Measurements from ENCODE around the gene OR2T35.

Gene OR2T35

GRCh38 chr1:248631354-248632008 is 13.6 kb downstream of the OR2T35 start:
- Histone ChIP-seq H2BK12ac (ENCODE audit: low read length in 2 of 2) (no peak overlapping the region), H3K4me1 (ENCODE audit: control insufficient read depth, insufficient read depth, low read depth, low read length) (peaks cover 1% of the 10 kb centered on the region), H2BK120ac (ENCODE audit: low read depth, low read length) (no peak overlapping the region), H3K27me3 (ENCODE audit: control insufficient read depth in 1 of 2, insufficient read depth in 1 of 2, low read length in 2 of 2) (no peaks in the 10 kb centered on the region), H4K8ac (ENCODE audit: low read length) (no peak overlapping the region), H3K14ac (ENCODE audit: low read length in 2 of 2) (no peak overlapping the region), H3K9ac (ENCODE audit: low read length) (no peak overlapping the region), H2BK5ac (ENCODE audit: low read depth, low read length, poor library complexity, severe bottlenecking) (no peak overlapping the region), H3K36me3 (ENCODE audit: control insufficient read depth in 1 of 2, insufficient read depth in 2 of 2, low read depth in 1 of 2, low read length in 2 of 2) (no peaks in the 10 kb centered on the region), H2AFZ (ENCODE audit: low read depth, low read length) (no peak overlapping the region), H3K4ac (ENCODE audit: low read depth in 1 of 2, low read length in 2 of 2) (no peak overlapping the region), H3K9me3 (ENCODE audit: control insufficient read depth, low read length) (no peaks in the 10 kb centered on the region), H3K18ac (ENCODE audit: low read depth in 1 of 2, low read length in 2 of 2) (no peak overlapping the region), H3K27ac (ENCODE audit: low read length, poor library complexity, severe bottlenecking) (no peak overlapping the region), H3K4me3 (ENCODE audit: insufficient read depth in 1 of 2, low read depth in 1 of 2, low read length in 2 of 2) (no peak overlapping the region), H3K4me2 (ENCODE audit: low read length, poor library complexity, severe bottlenecking) (no peak overlapping the region), H2BK15ac (ENCODE audit: low read depth, poor library complexity, severe bottlenecking) (no peak overlapping the region), H3K23ac (ENCODE audit: low read length in 2 of 2) (no peak overlapping the region), H4K91ac (ENCODE audit: low read length) (no peak overlapping the region), H3K79me1 (replicated peaks; ENCODE audit: low read length, poor library complexity, severe bottlenecking) (no peaks in the 10 kb centered on the region), H2AK5ac (ENCODE audit: low read length, severe bottlenecking) (no peak overlapping the region)
- 80% methylated on average over 5 of the region's 7 CpGs for WGBS
- no peak for DNase-seq

- Histone ChIP-seq H2AFZ (ENCODE audit: low read depth, low read length) (no peak overlapping the region), H3K36me3 (ENCODE audit: control insufficient read depth in 1 of 2, insufficient read depth in 2 of 2, low read depth in 1 of 2, low read length in 2 of 2) (no peaks in the 10 kb centered on the region), H3K4ac (ENCODE audit: low read depth in 1 of 2, low read length in 2 of 2) (no peak overlapping the region), H2AK5ac (ENCODE audit: low read length, severe bottlenecking) (no peak overlapping the region), H3K23ac (ENCODE audit: low read length in 2 of 2) (no peak overlapping the region), H3K79me1 (replicated peaks; ENCODE audit: low read length, poor library complexity, severe bottlenecking) (no peaks in the 10 kb centered on the region), H3K4me2 (ENCODE audit: low read length, poor library complexity, severe bottlenecking) (no peak overlapping the region), H3K27ac (ENCODE audit: low read length, poor library complexity, severe bottlenecking) (no peak overlapping the region), H3K27me3 (ENCODE audit: control insufficient read depth in 1 of 2, insufficient read depth in 1 of 2, low read length in 2 of 2) (no peaks in the 10 kb centered on the region), H2BK12ac (ENCODE audit: low read length in 2 of 2) (no peak overlapping the region), H2BK120ac (ENCODE audit: low read depth, low read length) (no peak overlapping the region), H3K4me3 (ENCODE audit: insufficient read depth in 1 of 2, low read depth in 1 of 2, low read length in 2 of 2) (no peak overlapping the region), H3K14ac (ENCODE audit: low read length in 2 of 2) (no peak overlapping the region), H4K91ac (ENCODE audit: low read length) (no peak overlapping the region), H3K4me1 (ENCODE audit: control insufficient read depth, insufficient read depth, low read depth, low read length) (peaks cover 1% of the 10 kb centered on the region), H3K9me3 (ENCODE audit: control insufficient read depth, low read length) (no peaks in the 10 kb centered on the region), H2BK15ac (ENCODE audit: low read depth, poor library complexity, severe bottlenecking) (no peak overlapping the region), H3K18ac (ENCODE audit: low read depth in 1 of 2, low read length in 2 of 2) (no peak overlapping the region), H3K9ac (ENCODE audit: low read length) (no peak overlapping the region), H2BK5ac (ENCODE audit: low read depth, low read length, poor library complexity, severe bottlenecking) (no peak overlapping the region), H4K8ac (ENCODE audit: low read length) (no peak overlapping the region)
- no peak for DNase-seq
- 59% methylated on average over 1 of the region's 2 CpGs for WGBS
Observed at GRCh38 chr1:248630551-248630950, 14.5 kb downstream of the OR2T35 start.

GRCh38 chr1:248627971-248628844 is 16.9 kb downstream of the OR2T35 start:
- Histone ChIP-seq H3K4ac (ENCODE audit: low read depth in 1 of 2, low read length in 2 of 2) (no peak overlapping the region), H3K18ac (ENCODE audit: low read depth in 1 of 2, low read length in 2 of 2) (no peak overlapping the region), H3K4me1 (ENCODE audit: control insufficient read depth, insufficient read depth, low read depth, low read length) (peaks cover 1% of the 10 kb centered on the region), H2BK12ac (ENCODE audit: low read length in 2 of 2) (no peak overlapping the region), H4K91ac (ENCODE audit: low read length) (no peak overlapping the region), H3K9me3 (ENCODE audit: control insufficient read depth, low read length) (no peaks in the 10 kb centered on the region), H2AK5ac (ENCODE audit: low read length, severe bottlenecking) (no peak overlapping the region), H3K23ac (ENCODE audit: low read length in 2 of 2) (no peak overlapping the region), H3K9ac (ENCODE audit: low read length) (no peak overlapping the region), H3K79me1 (replicated peaks; ENCODE audit: low read length, poor library complexity, severe bottlenecking) (no peaks in the 10 kb centered on the region), H2AFZ (ENCODE audit: low read depth, low read length) (no peak overlapping the region), H2BK15ac (ENCODE audit: low read depth, poor library complexity, severe bottlenecking) (no peak overlapping the region), H3K36me3 (ENCODE audit: control insufficient read depth in 1 of 2, insufficient read depth in 2 of 2, low read depth in 1 of 2, low read length in 2 of 2) (no peaks in the 10 kb centered on the region), H3K4me2 (ENCODE audit: low read length, poor library complexity, severe bottlenecking) (no peak overlapping the region), H3K4me3 (ENCODE audit: insufficient read depth in 1 of 2, low read depth in 1 of 2, low read length in 2 of 2) (no peak overlapping the region), H3K27me3 (ENCODE audit: control insufficient read depth in 1 of 2, insufficient read depth in 1 of 2, low read length in 2 of 2) (no peaks in the 10 kb centered on the region), H3K14ac (ENCODE audit: low read length in 2 of 2) (no peak overlapping the region), H4K8ac (ENCODE audit: low read length) (no peak overlapping the region), H3K27ac (ENCODE audit: low read length, poor library complexity, severe bottlenecking) (no peak overlapping the region), H2BK5ac (ENCODE audit: low read depth, low read length, poor library complexity, severe bottlenecking) (no peak overlapping the region), H2BK120ac (ENCODE audit: low read depth, low read length) (no peak overlapping the region)
- WGBS = 78% methylated on average over 7 of the region's 9 CpGs
- DNase-seq = no peak

GRCh38 chr1:248625971-248626370 is 19.1 kb downstream of the OR2T35 start:
- H3K27me3 ChIP-seq (ENCODE audit: control insufficient read depth in 1 of 2, insufficient read depth in 1 of 2, low read length in 2 of 2) = no peaks in the 10 kb centered on the region
- H3K4ac ChIP-seq (ENCODE audit: low read depth in 1 of 2, low read length in 2 of 2) = no peak overlapping the region
- 52% methylated on average over 5 of the region's 5 CpGs for WGBS
- H2BK120ac ChIP-seq (ENCODE audit: low read depth, low read length) = no peak overlapping the region
- H3K36me3 ChIP-seq (ENCODE audit: control insufficient read depth in 1 of 2, insufficient read depth in 2 of 2, low read depth in 1 of 2, low read length in 2 of 2) = no peaks in the 10 kb centered on the region
- DNase-seq = no peak
- no peaks in the 10 kb centered on the region for H3K79me1 ChIP-seq (replicated peaks; ENCODE audit: low read length, poor library complexity, severe bottlenecking)
- H2BK15ac ChIP-seq (ENCODE audit: low read depth, poor library complexity, severe bottlenecking) = no peak overlapping the region
- no peaks in the 10 kb centered on the region for H3K9me3 ChIP-seq (ENCODE audit: control insufficient read depth, low read length)
- no peak overlapping the region for H4K91ac ChIP-seq (ENCODE audit: low read length)
- H3K27ac ChIP-seq (ENCODE audit: low read length, poor library complexity, severe bottlenecking) = no peak overlapping the region
- no peak overlapping the region for H4K8ac ChIP-seq (ENCODE audit: low read length)
- H2BK12ac ChIP-seq (ENCODE audit: low read length in 2 of 2) = no peak overlapping the region
- no peak overlapping the region for H2AK5ac ChIP-seq (ENCODE audit: low read length, severe bottlenecking)
- no peak overlapping the region for H3K18ac ChIP-seq (ENCODE audit: low read depth in 1 of 2, low read length in 2 of 2)
- no peak overlapping the region for H3K4me2 ChIP-seq (ENCODE audit: low read length, poor library complexity, severe bottlenecking)
- H3K9ac ChIP-seq (ENCODE audit: low read length) = no peak overlapping the region
- no peak overlapping the region for H3K14ac ChIP-seq (ENCODE audit: low read length in 2 of 2)
- H2BK5ac ChIP-seq (ENCODE audit: low read depth, low read length, poor library complexity, severe bottlenecking) = no peak overlapping the region
- no peak overlapping the region for H2AFZ ChIP-seq (ENCODE audit: low read depth, low read length)
- H3K4me3 ChIP-seq (ENCODE audit: insufficient read depth in 1 of 2, low read depth in 1 of 2, low read length in 2 of 2) = no peak overlapping the region
- peaks cover 1% of the 10 kb centered on the region for H3K4me1 ChIP-seq (ENCODE audit: control insufficient read depth, insufficient read depth, low read depth, low read length)
- no peak overlapping the region for H3K23ac ChIP-seq (ENCODE audit: low read length in 2 of 2)
